ENCODE results near the gene KRTAP4-6. TPM values are rescaled to one million over a fixed set of nuclear protein-coding genes. Genes with fewer than 3 reads are reported as not detected.
"Not testable (repeated sequence)": the region's sequence is repeated elsewhere in the genome, so short reads cannot be mapped to it uniquely, and the experiment has no call there.

Gene KRTAP4-6
- polyA plus RNA-seq, 1 experiment: not detected

DNA sequence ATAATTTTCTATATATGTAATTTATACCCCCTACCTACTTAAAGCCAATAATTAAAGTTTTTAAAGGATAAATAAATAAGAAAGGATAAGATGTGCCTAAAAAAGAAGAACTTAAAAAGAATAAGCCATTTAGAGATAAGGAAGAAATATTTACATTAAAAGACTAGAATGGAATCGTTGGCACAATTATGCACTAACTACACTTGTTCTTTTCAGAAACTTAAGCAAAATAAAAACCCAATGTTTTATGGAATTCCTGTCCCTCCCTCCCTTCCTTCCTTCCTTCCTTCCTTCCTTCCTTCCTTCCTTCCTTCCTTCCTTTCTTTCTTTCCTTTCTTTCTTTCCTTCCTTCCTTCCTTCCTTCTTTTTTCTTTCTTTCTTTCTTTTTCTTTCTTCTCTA, 4.5 kb upstream of the KRTAP4-6 start:
- ChIA-PET CTCF (no interaction called here), POLR2A (no interaction called here)
- H3K4me3 ChIP-seq (ENCODE audit: low read depth, low read length): no peak overlapping the region
- H3K36me3 ChIP-seq (ENCODE audit: control insufficient read depth, insufficient read depth, low read length): no peaks in the 10 kb centered on the region
- DNase-seq (ENCODE audit: low read depth): no peak
- H3K27me3 ChIP-seq (ENCODE audit: control insufficient read depth, insufficient read depth, low read length): no peaks in the 10 kb centered on the region
- TF ChIP-seq, protein P1, sequence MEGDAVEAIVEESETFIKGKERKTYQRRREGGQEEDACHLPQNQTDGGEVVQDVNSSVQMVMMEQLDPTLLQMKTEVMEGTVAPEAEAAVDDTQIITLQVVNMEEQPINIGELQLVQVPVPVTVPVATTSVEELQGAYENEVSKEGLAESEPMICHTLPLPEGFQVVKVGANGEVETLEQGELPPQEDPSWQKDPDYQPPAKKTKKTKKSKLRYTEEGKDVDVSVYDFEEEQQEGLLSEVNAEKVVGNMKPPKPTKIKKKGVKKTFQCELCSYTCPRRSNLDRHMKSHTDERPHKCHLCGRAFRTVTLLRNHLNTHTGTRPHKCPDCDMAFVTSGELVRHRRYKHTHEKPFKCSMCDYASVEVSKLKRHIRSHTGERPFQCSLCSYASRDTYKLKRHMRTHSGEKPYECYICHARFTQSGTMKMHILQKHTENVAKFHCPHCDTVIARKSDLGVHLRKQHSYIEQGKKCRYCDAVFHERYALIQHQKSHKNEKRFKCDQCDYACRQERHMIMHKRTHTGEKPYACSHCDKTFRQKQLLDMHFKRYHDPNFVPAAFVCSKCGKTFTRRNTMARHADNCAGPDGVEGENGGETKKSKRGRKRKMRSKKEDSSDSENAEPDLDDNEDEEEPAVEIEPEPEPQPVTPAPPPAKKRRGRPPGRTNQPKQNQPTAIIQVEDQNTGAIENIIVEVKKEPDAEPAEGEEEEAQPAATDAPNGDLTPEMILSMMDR (IDR thresholded peaks at IDR 0.05; ENCODE audit: insufficient read depth, low read depth, low read length): no peak

GRCh38 chr17:41141361-41141760, 1.0 kb upstream of the KRTAP4-6 start:
- no peaks in the 10 kb centered on the region for H3K36me3 ChIP-seq (ENCODE audit: control insufficient read depth, insufficient read depth, low read length)
- ChIA-PET CTCF (interaction anchor here (0.6 kb wide), 1 partner anchor 270 kb away, joined by 3 read pairs; no protein-coding TSS in a partner anchor), POLR2A (no interaction called here)
- no peak for DNase-seq (ENCODE audit: low read depth)
- TF ChIP-seq, protein P1 (IDR thresholded peaks at IDR 0.05; ENCODE audit: insufficient read depth, low read depth, low read length): no peak
- no peaks in the 10 kb centered on the region for H3K27me3 ChIP-seq (ENCODE audit: control insufficient read depth, insufficient read depth, low read length)
- H3K4me3 ChIP-seq (ENCODE audit: low read depth, low read length): no peak overlapping the region

DNA sequence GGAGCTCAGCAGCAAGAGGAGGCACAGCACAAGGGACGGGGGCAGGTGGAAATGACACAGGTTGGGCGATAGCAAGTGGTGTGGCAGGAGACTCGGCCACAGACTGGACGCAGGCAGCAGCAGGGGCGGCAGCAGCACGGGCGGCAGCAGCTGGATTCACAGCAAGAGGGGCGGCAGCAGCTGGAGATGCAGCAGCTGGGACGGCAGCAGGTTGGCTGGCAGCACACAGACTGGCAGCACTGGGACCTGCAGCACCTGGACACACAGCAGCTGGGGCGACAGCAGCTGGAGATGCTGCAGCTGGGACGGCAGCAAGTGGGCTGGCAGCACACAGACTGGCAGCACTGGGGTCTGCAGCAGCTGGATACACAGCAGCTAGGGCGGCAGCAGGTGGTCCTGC, 479 bp downstream of the KRTAP4-6 start:
- H3K27me3 ChIP-seq (ENCODE audit: control insufficient read depth, insufficient read depth, low read length); DNase-seq (ENCODE audit: low read depth); POLR2A ChIA-PET; H3K4me3 ChIP-seq (ENCODE audit: low read depth, low read length); H3K36me3 ChIP-seq (ENCODE audit: control insufficient read depth, insufficient read depth, low read length): not testable (repeated sequence)
- CTCF ChIA-PET: interaction anchor here (0.7 kb wide), 1 partner anchor 410 kb away, joined by 3 read pairs; no protein-coding TSS in a partner anchor

GRCh38 chr17:41133880-41134735, 6.2 kb downstream of the KRTAP4-6 start:
- CTCF ChIA-PET: interaction anchor here (0.7 kb wide), 1 partner anchor 248 kb away, joined by 3 read pairs; no protein-coding TSS in a partner anchor
- no peak for DNase-seq (ENCODE audit: low read depth)
- Histone ChIP-seq H3K36me3 (ENCODE audit: control insufficient read depth, insufficient read depth, low read length) (no peaks in the 10 kb centered on the region), H3K27me3 (ENCODE audit: control insufficient read depth, insufficient read depth, low read length) (no peaks in the 10 kb centered on the region), H3K4me3 (ENCODE audit: low read depth, low read length) (no peak overlapping the region)
- TF ChIP-seq, protein P1 (IDR thresholded peaks at IDR 0.05; ENCODE audit: insufficient read depth, low read depth, low read length): no peak
- POLR2A ChIA-PET: interaction anchor here (0.6 kb wide), 1 partner anchor 78 kb away, joined by 3 read pairs; no protein-coding TSS in a partner anchor

- H3K36me3 ChIP-seq (ENCODE audit: control insufficient read depth, insufficient read depth, low read length): no peaks in the 10 kb centered on the region
- DNase-seq (ENCODE audit: low read depth): no peak
- TF ChIP-seq, protein P1 (IDR thresholded peaks at IDR 0.05; ENCODE audit: insufficient read depth, low read depth, low read length): no peak
- no peak overlapping the region for H3K4me3 ChIP-seq (ENCODE audit: low read depth, low read length)
- H3K27me3 ChIP-seq (ENCODE audit: control insufficient read depth, insufficient read depth, low read length): no peaks in the 10 kb centered on the region
- POLR2A ChIA-PET: interaction anchor here (0.6 kb wide), 1 partner anchor 236 kb away, joined by 3 read pairs; no protein-coding TSS in a partner anchor
- CTCF ChIA-PET: no interaction called here
Observed at GRCh38 chr17:41131979-41132378, 8.4 kb downstream of the KRTAP4-6 start.
